ENCODE data around the gene PTPRC. TPM values are rescaled to one million over a fixed set of nuclear protein-coding genes. Genes with fewer than 3 reads are reported as not detected.

PTPRC gene
- total and polyA plus RNA-seq, 4 donors, result 3.7 to 38.4 (median 8.5) TPM

- H3K27me3 ChIP-seq (ENCODE audit: control insufficient read depth, insufficient read depth, low read length), result no peaks in the 10 kb centered on the region
- WGBS (ENCODE audit: insufficient coverage), result 67% methylated on average over 1 of the region's 2 CpGs
These were observed 95.6 kb downstream of the PTPRC start for GRCh38 chr1:198734323-198735008.

GRCh38 chr1:198741744-198742143 lies 102.9 kb downstream of the PTPRC start:
- WGBS (ENCODE audit: insufficient coverage), result no CpG with 5 or more reads among the region's 3 CpGs
- no peak for DNase-seq (ENCODE audit: low read depth in 4 of 6, low spot score in 6 of 6)
- no peaks in the 10 kb centered on the region for H3K4me1 ChIP-seq (ENCODE audit: control insufficient read depth, insufficient read depth, low read length)
- H3K9me3 ChIP-seq (ENCODE audit: control insufficient read depth, insufficient read depth, low read length), result peaks cover 3% of the 10 kb centered on the region
- H3K27me3 ChIP-seq (ENCODE audit: control insufficient read depth, insufficient read depth, low read length), result no peaks in the 10 kb centered on the region
- H3K4me3 ChIP-seq (ENCODE audit: low read depth, low read length), result no peak overlapping the region
- H3K27ac ChIP-seq (ENCODE audit: low read depth, low read length), result no peak overlapping the region
- H3K36me3 ChIP-seq (ENCODE audit: control insufficient read depth, insufficient read depth, low read length), result no peaks in the 10 kb centered on the region

More at GRCh38 chr1:198734323-198735008, 95.6 kb downstream of the PTPRC start:
- no peaks in the 10 kb centered on the region for H3K36me3 ChIP-seq (ENCODE audit: control insufficient read depth, insufficient read depth, low read length)
- no peak overlapping the region for H3K27ac ChIP-seq (ENCODE audit: low read depth, low read length)
- no peak for DNase-seq (ENCODE audit: low read depth in 4 of 6, low spot score in 6 of 6)
- H3K4me3 ChIP-seq (ENCODE audit: low read depth, low read length), result no peak overlapping the region
- H3K9me3 ChIP-seq (ENCODE audit: control insufficient read depth, insufficient read depth, low read length), result peaks cover 3% of the 10 kb centered on the region
- H3K4me1 ChIP-seq (ENCODE audit: control insufficient read depth, insufficient read depth, low read length), result no peaks in the 10 kb centered on the region

DNA sequence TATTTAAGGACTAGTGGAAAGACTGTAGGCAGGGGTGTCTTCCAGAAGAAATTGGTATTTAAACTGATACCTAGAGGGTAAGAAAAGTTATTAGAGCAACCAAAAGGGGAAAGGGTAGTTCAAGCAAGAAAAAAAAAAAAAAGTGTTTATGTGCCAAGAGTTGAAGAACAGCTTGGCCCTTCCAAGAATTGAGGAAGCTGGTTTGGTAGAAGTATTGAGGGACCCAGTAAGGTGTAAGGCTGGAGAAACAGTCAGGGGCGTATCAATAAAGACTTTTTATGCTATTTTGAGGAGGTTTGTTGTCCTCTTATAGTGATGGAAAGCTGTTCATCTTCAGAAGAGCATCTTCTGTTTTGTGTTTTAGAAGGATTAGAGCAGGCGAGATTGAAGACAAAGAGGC lies 108.3 kb downstream of the PTPRC start:
- WGBS (ENCODE audit: insufficient coverage), result 79% methylated on average over 2 of the region's 2 CpGs
- no peak for DNase-seq (ENCODE audit: low read depth in 4 of 6, low spot score in 6 of 6)
- no peaks in the 10 kb centered on the region for H3K36me3 ChIP-seq (ENCODE audit: control insufficient read depth, insufficient read depth, low read length)

GRCh38 chr1:198749279-198749678 lies 110.4 kb downstream of the PTPRC start:
- WGBS (ENCODE audit: insufficient coverage), result no CpG with 5 or more reads among the region's 1 CpG
- Histone ChIP-seq H3K36me3 (ENCODE audit: control insufficient read depth, insufficient read depth, low read length) (no peaks in the 10 kb centered on the region), H3K9me3 (ENCODE audit: control insufficient read depth, insufficient read depth, low read length) (no peaks in the 10 kb centered on the region), H3K4me3 (ENCODE audit: low read depth, low read length) (no peak overlapping the region), H3K4me1 (ENCODE audit: control insufficient read depth, insufficient read depth, low read length) (no peaks in the 10 kb centered on the region), H3K27me3 (ENCODE audit: control insufficient read depth, insufficient read depth, low read length) (no peaks in the 10 kb centered on the region), H3K27ac (ENCODE audit: low read depth, low read length) (no peak overlapping the region)
- no peak for DNase-seq (ENCODE audit: low read depth in 4 of 6, low spot score in 6 of 6)

More for the DNA sequence above, 108.3 kb downstream of the PTPRC start:
- no peaks in the 10 kb centered on the region for H3K9me3 ChIP-seq (ENCODE audit: control insufficient read depth, insufficient read depth, low read length)
- no peak overlapping the region for H3K4me3 ChIP-seq (ENCODE audit: low read depth, low read length)
- H3K27ac ChIP-seq (ENCODE audit: low read depth, low read length), result no peak overlapping the region
- no peaks in the 10 kb centered on the region for H3K27me3 ChIP-seq (ENCODE audit: control insufficient read depth, insufficient read depth, low read length)
- no peaks in the 10 kb centered on the region for H3K4me1 ChIP-seq (ENCODE audit: control insufficient read depth, insufficient read depth, low read length)

DNA sequence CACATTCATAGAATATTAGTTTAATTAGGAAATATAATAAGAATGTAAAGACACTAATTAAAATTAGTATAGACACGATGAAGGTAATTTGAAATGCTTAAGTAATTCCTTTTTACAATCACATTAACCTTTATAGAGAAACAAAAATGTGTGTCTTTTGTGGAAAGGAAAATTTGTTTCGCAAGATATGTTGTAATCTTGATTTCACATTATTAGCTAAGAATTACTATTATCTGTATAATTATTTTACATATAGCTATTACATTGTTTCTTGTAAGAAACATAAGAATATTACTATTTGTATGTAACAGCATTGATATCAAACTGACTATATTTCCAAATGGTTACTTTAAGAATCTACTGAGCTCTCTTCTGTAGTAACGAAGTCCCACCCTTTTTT lies 111.2 kb downstream of the PTPRC start:
- 100% methylated on average over 1 of the region's 3 CpGs for WGBS (ENCODE audit: insufficient coverage)
- DNase-seq (ENCODE audit: low read depth in 4 of 6, low spot score in 6 of 6), result no peak
- H3K27ac ChIP-seq (ENCODE audit: low read depth, low read length), result no peak overlapping the region
- H3K9me3 ChIP-seq (ENCODE audit: control insufficient read depth, insufficient read depth, low read length), result no peaks in the 10 kb centered on the region
- H3K27me3 ChIP-seq (ENCODE audit: control insufficient read depth, insufficient read depth, low read length), result no peaks in the 10 kb centered on the region
- no peaks in the 10 kb centered on the region for H3K36me3 ChIP-seq (ENCODE audit: control insufficient read depth, insufficient read depth, low read length)
- H3K4me3 ChIP-seq (ENCODE audit: low read depth, low read length), result no peak overlapping the region
- H3K4me1 ChIP-seq (ENCODE audit: control insufficient read depth, insufficient read depth, low read length), result no peaks in the 10 kb centered on the region

GRCh38 chr1:198751741-198752140 lies 112.9 kb downstream of the PTPRC start:
- H3K27ac ChIP-seq (ENCODE audit: low read depth, low read length), result no peak overlapping the region
- no peaks in the 10 kb centered on the region for H3K36me3 ChIP-seq (ENCODE audit: control insufficient read depth, insufficient read depth, low read length)
- no peak overlapping the region for H3K4me3 ChIP-seq (ENCODE audit: low read depth, low read length)
- DNase-seq (ENCODE audit: low read depth in 4 of 6, low spot score in 6 of 6), result no peak
- H3K27me3 ChIP-seq (ENCODE audit: control insufficient read depth, insufficient read depth, low read length), result no peaks in the 10 kb centered on the region
- no peaks in the 10 kb centered on the region for H3K4me1 ChIP-seq (ENCODE audit: control insufficient read depth, insufficient read depth, low read length)
- no peaks in the 10 kb centered on the region for H3K9me3 ChIP-seq (ENCODE audit: control insufficient read depth, insufficient read depth, low read length)
- WGBS (ENCODE audit: insufficient coverage), result no CpG with 5 or more reads among the region's 3 CpGs

DNA sequence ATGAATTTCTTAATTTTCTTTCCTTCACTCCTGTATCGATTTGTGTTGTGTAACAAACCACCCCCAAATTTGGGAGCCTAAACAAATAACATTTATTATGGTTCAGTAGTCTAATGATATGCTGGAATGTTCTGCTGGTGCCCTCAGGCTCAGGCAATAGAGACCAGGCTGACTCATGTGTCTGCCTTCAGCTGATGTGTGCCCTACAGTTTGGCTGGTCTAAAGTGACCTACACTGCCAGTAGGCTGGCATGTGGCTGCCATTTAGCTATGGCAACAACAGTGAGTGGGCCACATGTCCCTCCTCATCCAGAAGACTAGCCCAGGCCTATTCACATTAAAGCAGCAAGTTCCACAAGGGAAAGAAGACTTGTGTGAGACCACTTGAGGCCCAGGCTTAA lies 115.8 kb downstream of the PTPRC start:
- no peaks in the 10 kb centered on the region for H3K27me3 ChIP-seq (ENCODE audit: control insufficient read depth, insufficient read depth, low read length)
- no peak overlapping the region for H3K4me3 ChIP-seq (ENCODE audit: low read depth, low read length)
- H3K9me3 ChIP-seq (ENCODE audit: control insufficient read depth, insufficient read depth, low read length), result no peaks in the 10 kb centered on the region
- H3K36me3 ChIP-seq (ENCODE audit: control insufficient read depth, insufficient read depth, low read length), result no peaks in the 10 kb centered on the region
- no CpG with 5 or more reads among the region's 1 CpG for WGBS (ENCODE audit: insufficient coverage)
- no peak overlapping the region for H3K27ac ChIP-seq (ENCODE audit: low read depth, low read length)
- no peaks in the 10 kb centered on the region for H3K4me1 ChIP-seq (ENCODE audit: control insufficient read depth, insufficient read depth, low read length)
- no peak for DNase-seq (ENCODE audit: low read depth in 4 of 6, low spot score in 6 of 6)

DNA sequence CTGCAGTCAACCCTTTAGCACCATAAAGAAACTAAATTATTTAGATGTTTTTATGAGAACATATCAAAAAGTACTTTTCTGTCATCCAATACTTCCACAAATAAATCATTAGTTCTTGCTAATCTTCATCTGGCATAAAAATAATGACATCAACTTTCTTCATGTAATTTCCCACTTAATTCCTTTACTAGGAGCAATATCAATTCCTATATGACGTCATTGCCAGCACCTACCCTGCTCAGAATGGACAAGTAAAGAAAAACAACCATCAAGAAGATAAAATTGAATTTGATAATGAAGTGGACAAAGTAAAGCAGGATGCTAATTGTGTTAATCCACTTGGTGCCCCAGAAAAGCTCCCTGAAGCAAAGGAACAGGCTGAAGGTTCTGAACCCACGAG lies 116.9 kb downstream of the PTPRC start:
- H3K36me3 ChIP-seq (ENCODE audit: control insufficient read depth, insufficient read depth, low read length), result no peaks in the 10 kb centered on the region
- no peaks in the 10 kb centered on the region for H3K9me3 ChIP-seq (ENCODE audit: control insufficient read depth, insufficient read depth, low read length)
- DNase-seq (ENCODE audit: low read depth in 4 of 6, low spot score in 6 of 6), result no peak
- H3K4me3 ChIP-seq (ENCODE audit: low read depth, low read length), result no peak overlapping the region
- H3K27ac ChIP-seq (ENCODE audit: low read depth, low read length), result no peak overlapping the region
- no peaks in the 10 kb centered on the region for H3K4me1 ChIP-seq (ENCODE audit: control insufficient read depth, insufficient read depth, low read length)
- no peaks in the 10 kb centered on the region for H3K27me3 ChIP-seq (ENCODE audit: control insufficient read depth, insufficient read depth, low read length)
- 75% methylated on average over 1 of the region's 2 CpGs for WGBS (ENCODE audit: insufficient coverage)

DNA sequence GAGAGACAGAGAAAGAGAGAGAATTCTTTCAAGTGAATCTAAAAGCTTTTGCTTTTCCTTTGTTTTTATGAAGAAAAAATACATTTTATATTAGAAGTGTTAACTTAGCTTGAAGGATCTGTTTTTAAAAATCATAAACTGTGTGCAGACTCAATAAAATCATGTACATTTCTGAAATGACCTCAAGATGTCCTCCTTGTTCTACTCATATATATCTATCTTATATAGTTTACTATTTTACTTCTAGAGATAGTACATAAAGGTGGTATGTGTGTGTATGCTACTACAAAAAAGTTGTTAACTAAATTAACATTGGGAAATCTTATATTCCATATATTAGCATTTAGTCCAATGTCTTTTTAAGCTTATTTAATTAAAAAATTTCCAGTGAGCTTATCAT lies 117.6 kb downstream of the PTPRC start:
- Histone ChIP-seq H3K27ac (ENCODE audit: low read depth, low read length) (no peak overlapping the region), H3K4me1 (ENCODE audit: control insufficient read depth, insufficient read depth, low read length) (no peaks in the 10 kb centered on the region), H3K9me3 (ENCODE audit: control insufficient read depth, insufficient read depth, low read length) (no peaks in the 10 kb centered on the region), H3K4me3 (ENCODE audit: low read depth, low read length) (no peak overlapping the region), H3K36me3 (ENCODE audit: control insufficient read depth, insufficient read depth, low read length) (no peaks in the 10 kb centered on the region), H3K27me3 (ENCODE audit: control insufficient read depth, insufficient read depth, low read length) (no peaks in the 10 kb centered on the region)
- DNase-seq (ENCODE audit: low read depth in 4 of 6, low spot score in 6 of 6), result peak in 4 of 6 donors; percentile 2 to 71 (median 27)

GRCh38 chr1:198761859-198762616 lies 123.2 kb downstream of the PTPRC start:
- no CpG with 5 or more reads among the region's 4 CpGs for WGBS (ENCODE audit: insufficient coverage)
- no peak overlapping the region for H3K4me3 ChIP-seq (ENCODE audit: low read depth, low read length)
- H3K4me1 ChIP-seq (ENCODE audit: control insufficient read depth, insufficient read depth, low read length), result no peaks in the 10 kb centered on the region
- no peaks in the 10 kb centered on the region for H3K9me3 ChIP-seq (ENCODE audit: control insufficient read depth, insufficient read depth, low read length)
- no peaks in the 10 kb centered on the region for H3K27me3 ChIP-seq (ENCODE audit: control insufficient read depth, insufficient read depth, low read length)
- no peak overlapping the region for H3K27ac ChIP-seq (ENCODE audit: low read depth, low read length)
- DNase-seq (ENCODE audit: low read depth in 4 of 6, low spot score in 6 of 6), result no peak
- H3K36me3 ChIP-seq (ENCODE audit: control insufficient read depth, insufficient read depth, low read length), result no peaks in the 10 kb centered on the region
